ENCODE results near the gene TUSC2. TPM values are rescaled to one million over a fixed set of nuclear protein-coding genes. Genes with fewer than 3 reads are reported as not detected.

Gene TUSC2
- total and polyA plus RNA-seq, 10 of the 15 experiments (the other 5 are each of a cell fraction or from before 2014, with no cell fraction given) = 4.0 to 73.8 (median 34.3) TPM

DNA sequence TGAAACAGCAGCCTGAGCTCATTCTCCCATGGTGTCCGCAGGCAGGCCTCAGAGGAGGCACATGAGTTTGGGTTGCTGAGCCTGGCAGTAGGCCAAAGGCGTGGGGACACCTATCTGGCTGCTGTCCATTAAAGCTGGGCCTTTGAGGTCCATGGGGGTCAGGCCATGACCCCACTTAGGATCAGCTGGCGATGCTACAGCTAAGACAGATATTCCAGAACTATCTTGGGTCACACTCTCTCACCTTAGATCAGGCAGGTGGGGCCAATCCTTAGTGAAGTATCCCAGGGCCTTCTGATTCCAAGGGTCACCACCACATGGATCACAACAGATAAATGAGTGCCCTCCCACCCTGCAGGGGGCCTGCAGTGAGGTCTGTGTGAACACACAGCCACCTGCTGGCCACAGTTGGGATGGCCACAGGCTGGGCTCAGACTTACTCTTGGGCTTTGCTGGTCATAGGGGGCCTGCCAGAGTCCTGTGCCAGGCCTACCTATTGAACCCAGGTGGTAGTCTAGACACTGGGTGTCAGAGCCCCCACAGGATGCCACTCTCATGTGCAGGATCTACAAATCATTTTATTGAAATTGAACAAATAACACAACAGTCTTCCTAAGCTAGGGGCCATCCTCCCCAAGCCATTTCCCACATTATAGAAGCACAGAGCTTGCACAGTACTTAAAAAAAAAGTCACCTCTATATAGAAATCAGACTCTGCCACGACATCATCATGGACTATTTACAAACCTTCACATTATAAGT lies 3.5 kb downstream of the TUSC2 start:
- 50% methylated on average over 4 of the region's 4 CpGs for WGBS (ENCODE audit: insufficient coverage, insufficient replicate concordance, low lambda C conversion rate, missing lambda C conversion rate)
- no peaks in the 10 kb centered on the region for H3K9me3 ChIP-seq (replicated peaks; ENCODE audit: control insufficient read depth, insufficient read depth, low read length)
- ATAC-seq = peak; percentile 51
- FAIRE-seq = no peak
- no peak overlapping the region for H3K9ac ChIP-seq (ENCODE audit: control insufficient read depth, insufficient read depth, low read length)
- no peak overlapping the region for H3K4me2 ChIP-seq (ENCODE audit: control insufficient read depth, insufficient read depth)
- ChIA-PET RAD21 (ENCODE audit: unreplicated experiment) (interaction anchor here (0.7 to 2.3 kb wide), 5 partner anchors 13 to 46 kb away, joined by 3 to 6 read pairs (median 3); partner anchors contain the start of genes IFRD2 and LSMEM2), POLR2A (interaction anchor here (1.0 kb wide), 1 partner anchor 12 kb away, joined by 3 read pairs; no protein-coding TSS in a partner anchor), SMC1A (ENCODE audit: uncharacterized antibody, unreplicated experiment) (interaction anchor here (1.0 kb wide), 1 partner anchor 25 kb away, joined by 3 read pairs; the partner anchor contains the start of genes HYAL3 and NAA80), CTCF (interaction anchor here (0.5 to 5.1 kb wide), 17 partner anchors 9 to 218 kb away, joined by 3 to 72 read pairs (median 5); partner anchors contain the start of genes HYAL1, HYAL3, IFRD2 and LSMEM2)
- intact Hi-C loops (cut with micrococcal nuclease; ENCODE audit: unreplicated experiment) = loop anchor here (1.0 kb wide), 2 partner anchors 50 to 97 kb away; no protein-coding TSS in a partner anchor
- no peak overlapping the region for H3K4me3 ChIP-seq
- no TSS peak for BruUV-seq (replicated peaks)
- H3K27me3 ChIP-seq (replicated peaks in 1 of 2; ENCODE audit: control insufficient read depth in 2 of 2, insufficient read depth in 2 of 2, low read length in 1 of 2) = no peaks in the 10 kb centered on the region
- no peak overlapping the region for H3K27ac ChIP-seq (ENCODE audit: control insufficient read depth, insufficient read depth)
- peaks cover 2 to 7% of the 10 kb centered on the region in 2 experiments; a peak in 3 of 4 replicates for H3K36me3 ChIP-seq (ENCODE audit: control insufficient read depth in 2 of 2, insufficient read depth in 2 of 2, low read length in 1 of 2)
- peaks cover 17% of the 10 kb centered on the region for H3K4me1 ChIP-seq (ENCODE audit: control insufficient read depth, insufficient read depth, low read length)
- TF ChIP-seq, protein P1, sequence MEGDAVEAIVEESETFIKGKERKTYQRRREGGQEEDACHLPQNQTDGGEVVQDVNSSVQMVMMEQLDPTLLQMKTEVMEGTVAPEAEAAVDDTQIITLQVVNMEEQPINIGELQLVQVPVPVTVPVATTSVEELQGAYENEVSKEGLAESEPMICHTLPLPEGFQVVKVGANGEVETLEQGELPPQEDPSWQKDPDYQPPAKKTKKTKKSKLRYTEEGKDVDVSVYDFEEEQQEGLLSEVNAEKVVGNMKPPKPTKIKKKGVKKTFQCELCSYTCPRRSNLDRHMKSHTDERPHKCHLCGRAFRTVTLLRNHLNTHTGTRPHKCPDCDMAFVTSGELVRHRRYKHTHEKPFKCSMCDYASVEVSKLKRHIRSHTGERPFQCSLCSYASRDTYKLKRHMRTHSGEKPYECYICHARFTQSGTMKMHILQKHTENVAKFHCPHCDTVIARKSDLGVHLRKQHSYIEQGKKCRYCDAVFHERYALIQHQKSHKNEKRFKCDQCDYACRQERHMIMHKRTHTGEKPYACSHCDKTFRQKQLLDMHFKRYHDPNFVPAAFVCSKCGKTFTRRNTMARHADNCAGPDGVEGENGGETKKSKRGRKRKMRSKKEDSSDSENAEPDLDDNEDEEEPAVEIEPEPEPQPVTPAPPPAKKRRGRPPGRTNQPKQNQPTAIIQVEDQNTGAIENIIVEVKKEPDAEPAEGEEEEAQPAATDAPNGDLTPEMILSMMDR (IDR thresholded peaks at IDR 0.05 in 2 of 3, conservative IDR thresholded peaks at IDR 0.05 in 1 of 3; ENCODE audit: control insufficient read depth in 2 of 3, extremely low read depth in 1 of 3, insufficient read depth in 1 of 3, low read depth in 3 of 3, low read length in 3 of 3) = peak; percentile 77 to 83 (median 80)
- TF ChIP-seq, protein P2, sequence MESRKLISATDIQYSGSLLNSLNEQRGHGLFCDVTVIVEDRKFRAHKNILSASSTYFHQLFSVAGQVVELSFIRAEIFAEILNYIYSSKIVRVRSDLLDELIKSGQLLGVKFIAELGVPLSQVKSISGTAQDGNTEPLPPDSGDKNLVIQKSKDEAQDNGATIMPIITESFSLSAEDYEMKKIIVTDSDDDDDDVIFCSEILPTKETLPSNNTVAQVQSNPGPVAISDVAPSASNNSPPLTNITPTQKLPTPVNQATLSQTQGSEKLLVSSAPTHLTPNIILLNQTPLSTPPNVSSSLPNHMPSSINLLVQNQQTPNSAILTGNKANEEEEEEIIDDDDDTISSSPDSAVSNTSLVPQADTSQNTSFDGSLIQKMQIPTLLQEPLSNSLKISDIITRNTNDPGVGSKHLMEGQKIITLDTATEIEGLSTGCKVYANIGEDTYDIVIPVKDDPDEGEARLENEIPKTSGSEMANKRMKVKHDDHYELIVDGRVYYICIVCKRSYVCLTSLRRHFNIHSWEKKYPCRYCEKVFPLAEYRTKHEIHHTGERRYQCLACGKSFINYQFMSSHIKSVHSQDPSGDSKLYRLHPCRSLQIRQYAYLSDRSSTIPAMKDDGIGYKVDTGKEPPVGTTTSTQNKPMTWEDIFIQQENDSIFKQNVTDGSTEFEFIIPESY (IDR thresholded peaks at IDR 0.05) = no peak
- TF ChIP-seq RAD21 (IDR thresholded peaks at IDR 0.05; ENCODE audit: insufficient read depth, low read depth, low read length) (peak; percentile 66), BHLHE40 (IDR thresholded peaks at IDR 0.05; ENCODE audit: borderline replicate concordance in 1 of 2, low read depth in 2 of 2, low read length in 1 of 2) (no peak), NR2F1 (conservative IDR thresholded peaks at IDR 0.05) (0 out of 2 replicates have a peak, but pooled peaks have one; percentile 26), SMAD1 (IDR thresholded peaks at IDR 0.05; ENCODE audit: low read depth, partially characterized antibody) (no peak), SMARCA5 (IDR thresholded peaks at IDR 0.05) (no peak), SMC3 (IDR thresholded peaks at IDR 0.05; ENCODE audit: borderline replicate concordance, low read length) (peak; percentile 49), IKZF1 (conservative IDR thresholded peaks at IDR 0.05) (0 out of 2 replicates have a peak, but pooled peaks have one; percentile 21)
- no peak for DNase-seq (ENCODE audit: low read depth, low spot score)
- H4K20me1 ChIP-seq (ENCODE audit: control insufficient read depth, insufficient read depth) = no peaks in the 10 kb centered on the region
- H2AFZ ChIP-seq (ENCODE audit: control insufficient read depth, low read depth, low read length) = no peak overlapping the region
- peaks cover 19% of the 10 kb centered on the region for H3K79me2 ChIP-seq (ENCODE audit: control insufficient read depth, insufficient read depth, low read length)
- in situ Hi-C loops (cut with MboI) = no loop called here
